Right renal pelvis (tissue), 4 donors: Measurements from ENCODE around the gene USP48. TPM values are rescaled to one million over a fixed set of nuclear protein-coding genes. Genes with fewer than 3 reads are reported as not detected.

ENCODE experiments used
- DNase-seq, 4 donors: peaks; one replicate each; pipeline ENCODE4 v3.0.0-alpha.2; 2013; ENCODE audit warnings: low read depth in 4 of 4, low spot score in 3 of 4, missing footprints in 1 of 4
- polyA plus RNA-seq, 4 donors: library from polyadenylated mRNA; unstranded; fragments of 120-200 nt; gene quantifications; one replicate each; pipeline ENCODE4 v1.2.1, GENCODE V29; 2013; ENCODE audit not compliant: insufficient read length in 4 of 4

USP48 gene
- polyA plus RNA-seq, 4 donors, result 58.9 to 71.7 (median 65.9) TPM

DNA sequence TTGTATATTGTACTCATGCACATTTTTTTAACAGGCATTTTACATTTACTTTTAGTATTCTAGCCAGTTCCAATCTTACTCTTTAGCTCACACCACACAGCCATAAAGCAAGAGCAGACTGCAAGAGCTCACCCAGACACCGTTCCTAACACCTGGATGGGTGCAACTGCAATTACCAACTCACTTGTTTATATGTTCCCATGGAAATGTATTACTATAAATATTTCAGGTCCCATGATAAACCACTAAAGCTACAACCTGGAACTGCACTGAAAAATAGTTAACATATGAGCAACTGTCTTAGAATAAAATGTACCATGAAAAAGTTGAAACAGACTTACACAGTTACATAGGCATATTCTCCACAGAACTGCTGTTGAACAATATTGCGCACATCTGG is 30.8 kb downstream of the USP48 start:
- DNase-seq, result no peak

- no peak for DNase-seq
These were observed 31.7 kb downstream of the USP48 start for GRCh38 chr1:21751281-21751680.

DNA sequence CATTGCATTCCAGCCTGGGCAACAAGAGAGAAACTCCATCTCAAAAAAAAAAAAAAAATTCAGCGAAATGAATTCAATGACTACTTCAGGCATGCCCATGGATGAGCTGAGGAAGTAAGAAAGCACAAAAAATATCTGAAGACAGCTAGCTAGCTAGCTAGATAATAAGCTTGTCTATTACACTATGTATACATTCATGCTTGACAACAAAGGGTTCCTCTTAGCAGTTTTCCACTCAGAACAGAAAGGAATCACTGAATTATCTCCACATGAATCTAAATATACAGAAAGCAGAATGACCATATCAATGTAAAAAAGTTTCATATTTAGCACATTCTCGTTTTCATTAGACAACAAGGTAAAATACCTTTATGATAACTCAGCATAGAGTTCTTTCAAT is 32.1 kb downstream of the USP48 start:
- no peak for DNase-seq

GRCh38 chr1:21749859-21750468 is 33.0 kb downstream of the USP48 start:
- no peak for DNase-seq

GRCh38 chr1:21749109-21749508 is 33.8 kb downstream of the USP48 start:
- no peak for DNase-seq

DNA sequence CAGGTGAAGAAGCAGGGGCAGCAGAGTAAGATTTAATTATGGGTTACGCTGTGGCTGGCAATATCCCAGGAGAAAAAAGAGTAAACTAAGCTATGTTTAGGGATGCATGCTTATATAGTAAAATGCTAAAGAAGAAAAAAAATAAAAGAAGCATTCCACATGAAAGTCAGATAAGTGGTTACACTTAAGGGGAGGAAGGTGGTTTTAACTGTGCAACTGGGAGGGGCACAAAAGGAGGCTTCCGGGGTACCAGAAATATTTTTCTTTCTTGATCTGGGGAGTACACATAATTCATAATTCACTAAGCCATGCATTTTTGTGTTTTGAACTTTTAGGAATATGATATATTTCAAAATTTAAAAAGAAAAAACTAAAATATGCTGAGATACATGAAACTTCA is 39.5 kb downstream of the USP48 start:
- DNase-seq, result no peak

- no peak for DNase-seq
These were observed 40.4 kb downstream of the USP48 start for GRCh38 chr1:21742578-21742977.

- DNase-seq, result no peak
These were observed 41.7 kb downstream of the USP48 start for GRCh38 chr1:21741206-21741605.

DNA sequence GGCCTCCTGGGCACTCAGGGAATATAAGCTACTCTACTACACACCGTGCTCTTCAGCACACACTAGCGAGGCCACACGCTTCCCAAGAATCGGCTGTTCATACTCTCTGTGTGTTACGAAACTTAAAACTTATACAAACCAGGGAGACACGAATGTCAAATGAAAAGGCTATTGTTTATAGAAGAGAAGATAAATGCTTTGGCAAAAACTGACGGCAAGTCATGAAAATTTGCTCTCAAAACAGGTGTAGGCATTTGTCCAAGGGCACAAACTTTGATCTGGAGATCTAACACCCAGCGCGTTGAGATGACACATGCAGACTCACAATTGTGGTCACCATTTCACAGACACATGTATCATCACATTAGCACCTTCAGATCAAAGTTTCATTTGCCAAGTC is 46.1 kb downstream of the USP48 start:
- DNase-seq, result no peak

DNA sequence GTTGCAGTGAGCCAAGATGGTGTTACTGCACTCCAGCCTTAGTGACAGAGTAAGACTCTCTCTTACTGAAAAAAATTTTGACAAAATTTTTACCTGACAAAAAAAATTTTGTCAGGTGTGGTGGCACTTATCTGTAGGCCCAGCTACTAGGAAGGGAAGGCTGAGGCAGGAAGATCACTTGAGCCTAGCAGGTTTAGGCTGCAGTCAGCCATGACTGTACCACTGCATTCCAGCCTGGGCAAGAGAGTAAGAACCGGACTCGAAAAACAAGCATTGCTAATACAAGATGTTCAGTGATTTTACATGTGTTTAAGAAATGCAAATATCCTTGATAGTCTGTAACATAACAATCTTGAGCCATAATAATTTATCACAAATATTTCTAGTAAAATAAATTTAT is 46.9 kb downstream of the USP48 start:
- no peak for DNase-seq

DNA sequence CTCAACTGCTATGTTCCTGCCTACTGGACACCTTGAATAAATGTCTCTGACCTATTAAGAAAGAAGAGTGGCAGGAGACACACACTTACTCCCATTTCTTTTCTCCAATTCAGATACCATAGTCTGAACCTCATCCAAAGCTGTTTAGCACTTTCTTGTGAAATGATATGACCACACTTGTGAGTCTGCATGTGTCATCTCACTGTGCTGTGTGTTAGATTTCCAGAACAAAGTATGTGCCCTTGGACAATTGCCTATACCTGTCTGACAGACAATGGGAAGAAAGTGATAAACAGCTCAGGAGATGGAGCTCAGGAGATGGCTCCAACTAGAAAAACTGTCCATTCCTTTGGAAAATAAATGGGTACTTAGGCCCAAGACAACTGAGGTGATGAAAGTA is 48.4 kb downstream of the USP48 start:
- DNase-seq, result no peak

- no peak for DNase-seq
These were observed 50.3 kb downstream of the USP48 start for GRCh38 chr1:21732664-21733063.

GRCh38 chr1:21725748-21726392 is 57.1 kb downstream of the USP48 start:
- DNase-seq, result no peak

GRCh38 chr1:21724570-21724969 is 58.4 kb downstream of the USP48 start:
- no peak for DNase-seq

DNA sequence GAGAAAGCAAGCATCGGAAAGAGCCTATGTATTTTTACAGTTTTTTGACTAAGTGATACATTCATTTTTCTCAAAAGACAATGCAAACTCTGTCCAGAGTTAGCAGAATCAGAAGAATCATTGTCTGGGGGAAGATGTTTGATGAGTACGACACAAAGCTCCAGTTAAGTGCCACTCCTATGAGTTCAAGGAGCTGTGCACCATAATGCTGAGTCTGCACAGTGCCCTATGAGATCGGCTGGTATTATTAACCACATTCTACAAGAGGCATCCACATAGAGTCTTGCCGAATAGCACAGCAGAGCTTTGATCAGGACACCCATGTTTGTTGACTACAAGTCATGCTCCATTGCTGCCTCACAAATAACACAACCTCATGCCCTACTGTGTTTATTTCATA is 58.9 kb downstream of the USP48 start:
- no peak for DNase-seq

DNA sequence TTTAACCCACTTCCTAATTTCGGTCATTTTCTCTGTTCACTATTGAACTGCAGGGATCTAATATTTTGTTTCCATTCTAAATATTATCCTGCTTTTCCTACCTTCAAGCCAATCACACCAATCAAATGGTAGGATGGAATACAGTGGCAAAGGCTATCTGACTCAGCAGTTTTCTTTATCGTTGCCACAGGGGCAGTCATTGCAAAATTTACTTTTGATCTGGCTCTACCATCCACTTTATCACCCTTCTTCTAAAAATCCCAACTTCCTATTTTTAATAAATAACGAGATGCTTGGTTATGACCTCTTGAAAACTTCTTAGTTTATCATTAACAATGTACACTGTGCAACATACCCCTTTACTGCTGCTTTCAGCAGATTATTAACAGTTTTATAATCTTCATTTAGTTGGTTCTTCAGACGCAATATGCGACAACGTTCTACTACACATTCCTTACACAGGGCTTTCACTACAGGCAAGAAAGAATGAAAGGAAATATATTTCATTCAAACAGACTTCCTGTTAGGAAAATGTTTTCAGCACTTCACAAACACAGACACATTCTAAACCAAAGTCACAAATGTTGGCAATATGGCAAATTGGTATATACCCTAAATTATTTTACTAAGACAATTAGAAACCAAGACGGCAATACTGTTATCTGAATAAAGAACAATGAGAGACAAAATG is 61.5 kb downstream of the USP48 start:
- DNase-seq, result no peak

DNA sequence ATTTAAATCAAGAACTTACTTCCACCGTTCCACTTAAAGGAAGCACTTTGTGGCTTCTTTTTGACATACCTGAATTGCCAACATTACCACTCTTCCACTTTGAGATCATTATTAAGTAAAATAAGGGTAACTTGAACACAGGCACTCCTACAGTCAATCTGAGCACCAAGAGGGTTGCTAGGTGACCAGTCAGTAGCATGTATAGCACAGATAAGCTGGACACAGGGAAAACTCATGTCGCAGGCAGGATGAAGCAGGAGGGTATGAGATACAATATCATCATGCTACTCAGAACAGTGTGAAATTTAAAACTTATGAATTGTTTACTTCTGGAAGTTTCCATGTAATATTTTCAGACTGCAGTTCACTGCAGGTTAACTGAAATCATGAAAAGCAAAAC is 66.8 kb downstream of the USP48 start:
- no peak for DNase-seq

DNA sequence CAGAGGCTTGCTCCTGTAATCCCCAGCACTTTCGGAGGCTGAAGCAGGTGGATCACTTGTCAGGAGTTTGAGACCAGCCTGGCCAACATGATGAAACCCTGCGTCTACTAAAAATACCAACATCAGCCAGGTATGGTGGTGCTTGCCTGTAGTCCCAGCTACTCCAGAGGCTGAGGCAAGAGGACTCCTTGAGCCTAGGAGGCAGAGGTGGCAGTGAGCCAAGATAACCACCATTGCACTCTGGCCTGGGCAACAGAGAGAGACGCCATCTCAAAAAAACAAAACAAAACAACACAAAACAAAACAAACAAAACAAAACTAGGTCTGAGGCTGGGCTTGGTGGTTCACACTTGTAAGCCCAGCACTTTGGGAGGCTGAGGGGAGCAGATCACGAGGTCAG is 75.1 kb downstream of the USP48 start:
- no peak for DNase-seq

DNA sequence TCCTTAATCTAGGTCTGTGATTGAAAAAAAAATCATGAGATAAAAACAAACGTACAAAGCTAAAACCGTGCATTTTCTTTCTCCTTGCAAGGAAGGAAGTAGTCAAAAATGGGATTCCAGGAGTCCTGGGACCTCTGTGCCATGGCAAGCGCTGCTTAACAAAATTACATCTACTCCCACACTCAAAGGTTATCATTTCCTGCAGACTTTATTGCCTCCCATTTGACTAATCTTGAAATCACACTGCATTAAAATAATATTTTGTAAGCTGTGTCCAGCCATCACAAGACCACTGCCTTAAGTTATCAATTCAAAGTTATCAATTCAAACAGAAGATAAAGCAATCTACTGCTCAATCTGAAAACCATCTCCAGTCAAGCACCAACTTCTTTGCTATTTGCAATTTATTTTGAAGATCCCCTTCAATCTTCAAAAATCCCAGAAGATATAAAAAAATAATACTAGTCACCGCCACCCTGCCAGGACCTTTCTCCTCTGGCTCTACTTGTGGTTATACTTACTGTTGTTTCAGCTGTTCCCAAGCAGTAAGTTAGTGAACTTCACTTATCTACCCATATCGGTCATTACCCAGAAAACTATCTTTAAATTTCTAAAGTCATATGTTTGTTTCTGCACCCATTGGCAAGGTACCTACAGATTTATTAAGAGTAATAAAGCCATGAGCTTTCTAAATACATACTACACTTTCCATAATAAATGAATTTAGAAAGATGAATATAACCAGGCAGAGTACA is 75.7 kb downstream of the USP48 start:
- no peak for DNase-seq

GRCh38 chr1:21706151-21706835 is 76.7 kb downstream of the USP48 start:
- DNase-seq, result no peak
